Inferior parietal cortex (tissue), 1 donor: ENCODE results near the gene CPT1C.
"Not testable (repeated sequence)": the region's sequence is repeated elsewhere in the genome, so short reads cannot be mapped to it uniquely, and the experiment has no call there.

Experiments used
- DNase-seq: peaks from one replicate; pipeline ENCODE4 v3.0.0-alpha.2; 2016; ENCODE audit errors: extremely low spot score

The CPT1C gene

GRCh38 chr19:49704888-49705642, 14.1 kb downstream of the CPT1C start:
- no peak for DNase-seq

GRCh38 chr19:49705919-49706318, 15.0 kb downstream of the CPT1C start:
- DNase-seq, result no peak

- DNase-seq, result no peak
These were observed 19.5 kb downstream of the CPT1C start for GRCh38 chr19:49710372-49710951.

- peak; percentile 27 for DNase-seq
These were observed 21.5 kb downstream of the CPT1C start for GRCh38 chr19:49712397-49712859.

DNA sequence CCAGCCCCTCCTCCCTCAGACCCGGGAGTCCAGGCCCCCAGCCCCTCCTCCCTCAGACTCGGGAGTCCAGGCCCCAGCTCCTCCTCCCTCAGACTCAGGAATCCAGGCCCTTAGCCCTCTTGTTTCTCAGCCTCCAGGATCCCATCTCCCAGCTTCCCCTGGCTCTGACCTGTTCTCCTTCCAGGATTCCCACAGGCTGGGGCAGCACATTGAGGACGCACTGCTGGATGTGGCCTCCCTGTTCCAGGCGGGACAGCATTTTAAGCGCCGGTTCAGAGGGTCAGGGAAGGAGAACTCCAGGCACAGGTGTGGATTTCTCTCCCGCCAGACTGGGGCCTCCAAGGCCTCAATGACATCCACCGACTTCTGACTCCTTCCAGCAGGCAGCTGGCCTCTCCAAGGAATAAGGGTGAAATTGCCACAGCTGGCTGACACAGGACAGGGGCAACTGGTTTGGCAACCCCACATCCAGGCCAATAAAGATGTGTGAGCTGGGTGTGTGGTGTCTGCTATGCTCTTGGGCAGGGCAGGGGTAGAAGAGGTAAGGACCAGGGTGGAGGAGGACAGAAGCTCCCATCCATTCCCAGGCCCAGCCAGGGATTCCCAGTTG, 22.4 kb downstream of the CPT1C start:
- DNase-seq, result no peak

- DNase-seq, result no peak
These were observed 25.2 kb downstream of the CPT1C start for GRCh38 chr19:49716154-49716553.

DNA sequence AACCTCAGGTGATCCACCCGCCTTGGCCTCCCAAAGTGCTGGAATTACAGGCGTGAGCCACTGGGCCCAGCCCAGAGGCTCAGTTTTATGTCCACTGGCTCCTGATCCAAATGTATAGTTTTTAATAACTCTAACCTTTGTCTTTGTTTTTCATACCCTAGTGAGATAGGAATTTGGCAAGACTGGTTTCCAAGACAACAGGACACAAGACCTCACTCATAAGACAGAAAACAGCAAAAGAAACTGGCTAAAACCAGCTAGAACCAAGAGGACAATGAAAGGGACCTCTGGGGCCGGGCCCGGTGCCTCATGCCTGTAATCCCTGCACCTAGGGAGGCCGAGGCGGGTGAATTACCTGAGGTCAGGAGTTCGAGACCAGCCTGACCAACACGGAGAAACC, 27.6 kb downstream of the CPT1C start:
- no peak for DNase-seq

DNA sequence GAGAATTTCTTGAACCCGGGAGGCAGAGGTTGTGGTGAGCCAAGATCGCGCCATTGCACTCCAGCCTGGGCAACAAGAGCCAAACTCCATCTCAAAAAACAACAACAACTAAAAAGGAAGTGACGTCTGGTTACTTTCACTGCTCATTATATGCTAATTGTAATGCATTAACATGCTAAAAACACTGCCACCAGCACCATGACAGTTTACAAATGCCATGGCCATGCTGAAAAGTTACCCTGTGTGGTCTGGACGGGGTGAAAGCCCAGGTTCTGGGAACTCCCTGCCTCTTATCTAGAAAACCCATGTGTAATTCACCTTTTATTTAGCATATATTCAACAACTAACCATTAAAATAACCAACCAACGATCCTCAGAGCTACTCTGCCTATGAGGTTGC, 28.1 kb downstream of the CPT1C start:
- DNase-seq, result no peak

DNA sequence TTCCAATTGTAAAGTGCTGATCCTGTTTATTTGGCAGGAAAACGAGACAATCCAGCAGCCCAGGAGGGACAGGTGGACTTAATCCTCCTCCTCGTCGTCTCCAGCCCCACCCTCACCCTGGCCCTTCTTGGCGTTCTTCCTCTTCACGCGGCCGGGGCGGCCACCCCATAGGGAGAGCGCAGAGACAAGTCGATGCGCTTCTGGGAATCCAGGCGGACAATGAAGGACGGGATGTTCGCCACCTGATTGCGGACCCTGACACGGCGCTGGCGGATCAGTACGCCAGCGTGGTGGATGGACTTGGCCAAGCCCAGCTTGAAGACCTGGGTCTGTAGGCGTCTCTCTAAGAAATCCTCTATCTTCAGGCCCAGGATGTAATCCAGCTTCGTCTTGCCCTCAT, 28.5 kb downstream of the CPT1C start:
- not testable (repeated sequence) for DNase-seq

DNA sequence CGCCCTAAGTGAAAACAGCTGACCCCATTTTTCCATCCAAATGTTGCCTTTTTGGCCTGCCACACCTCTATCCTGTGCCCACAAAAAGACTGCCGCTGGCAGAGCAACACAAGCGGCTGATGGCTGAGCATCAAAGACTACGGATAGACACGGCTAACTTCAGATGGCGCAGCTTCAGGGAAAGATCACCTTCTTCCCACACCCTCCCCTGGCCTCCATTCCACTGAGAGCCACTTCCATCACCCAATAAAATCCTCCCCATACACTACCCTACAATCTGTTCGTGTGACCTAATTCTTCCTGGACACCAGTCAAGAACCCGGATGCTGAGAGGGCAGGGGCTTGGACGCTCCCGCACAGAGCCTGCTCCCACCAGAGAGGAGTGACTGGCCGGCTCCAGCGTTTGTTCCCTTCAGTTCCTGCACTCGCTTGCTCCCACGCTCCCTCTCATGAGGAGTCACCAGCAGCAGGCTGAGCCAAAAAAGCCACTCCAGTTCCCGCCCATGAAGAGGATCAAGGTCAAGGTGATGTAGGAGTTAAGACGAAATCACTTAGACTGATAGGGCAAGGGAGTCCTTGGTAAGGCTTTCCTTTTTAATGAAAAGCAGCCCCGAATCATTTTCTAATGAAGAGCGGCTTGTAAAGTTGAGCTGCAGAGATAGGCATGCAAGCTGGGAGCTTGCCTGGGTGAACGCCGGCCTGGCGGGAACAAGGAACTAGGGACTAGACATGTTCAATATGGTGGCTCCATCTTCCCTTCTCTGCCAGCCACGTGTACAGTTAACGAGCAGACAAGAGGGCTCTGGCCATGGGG, 36.5 kb downstream of the CPT1C start:
- no peak for DNase-seq

- no peak for DNase-seq
These were observed 39.2 kb downstream of the CPT1C start for GRCh38 chr19:49730166-49730565.

DNA sequence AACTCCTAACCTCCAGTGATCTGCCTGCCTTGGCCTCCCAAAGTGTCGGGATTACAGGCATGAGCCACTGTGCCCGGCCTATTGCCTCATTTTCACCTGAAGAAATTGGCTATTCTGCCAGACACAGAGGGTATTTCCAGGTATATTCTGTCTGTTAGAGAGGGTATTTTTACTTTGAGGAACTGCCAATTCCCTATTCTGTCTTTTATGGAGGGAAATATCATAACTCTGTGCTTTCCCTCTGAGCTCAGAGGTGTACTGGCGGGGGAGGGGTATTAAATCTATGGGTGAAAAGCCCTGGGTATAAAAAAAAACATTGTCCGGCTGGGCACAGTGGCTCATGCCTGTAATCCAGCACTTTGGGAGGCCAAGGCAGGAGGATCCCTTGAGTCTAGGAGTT, 47.4 kb downstream of the CPT1C start:
- no peak for DNase-seq

GRCh38 chr19:49739098-49739497, 48.2 kb downstream of the CPT1C start:
- DNase-seq, result no peak

GRCh38 chr19:49739933-49740332, 49.0 kb downstream of the CPT1C start:
- DNase-seq, result no peak

GRCh38 chr19:49741210-49741844, 50.4 kb downstream of the CPT1C start:
- no peak for DNase-seq

DNA sequence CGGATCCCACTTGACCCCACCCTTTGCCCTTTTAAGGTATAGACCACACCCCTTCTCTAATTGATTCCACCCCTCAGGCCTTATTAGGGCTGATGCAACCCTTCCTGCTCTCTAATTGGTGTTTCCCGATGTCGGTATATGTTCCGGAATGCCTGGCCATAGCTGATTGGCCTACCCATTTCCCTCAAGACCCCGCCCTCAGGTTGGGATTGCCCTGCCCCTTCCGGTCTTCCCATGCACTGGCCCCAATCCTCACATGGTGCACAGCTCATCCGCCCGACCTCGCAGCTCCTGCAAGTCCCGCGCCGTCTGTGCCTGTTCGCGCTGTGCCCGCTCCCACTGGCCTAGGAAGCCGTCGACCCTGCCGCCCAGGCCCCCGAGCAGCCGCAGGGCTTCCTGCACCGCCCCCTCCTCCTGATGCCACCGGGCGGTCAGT, 54.0 kb downstream of the CPT1C start:
- DNase-seq, result no peak

DNA sequence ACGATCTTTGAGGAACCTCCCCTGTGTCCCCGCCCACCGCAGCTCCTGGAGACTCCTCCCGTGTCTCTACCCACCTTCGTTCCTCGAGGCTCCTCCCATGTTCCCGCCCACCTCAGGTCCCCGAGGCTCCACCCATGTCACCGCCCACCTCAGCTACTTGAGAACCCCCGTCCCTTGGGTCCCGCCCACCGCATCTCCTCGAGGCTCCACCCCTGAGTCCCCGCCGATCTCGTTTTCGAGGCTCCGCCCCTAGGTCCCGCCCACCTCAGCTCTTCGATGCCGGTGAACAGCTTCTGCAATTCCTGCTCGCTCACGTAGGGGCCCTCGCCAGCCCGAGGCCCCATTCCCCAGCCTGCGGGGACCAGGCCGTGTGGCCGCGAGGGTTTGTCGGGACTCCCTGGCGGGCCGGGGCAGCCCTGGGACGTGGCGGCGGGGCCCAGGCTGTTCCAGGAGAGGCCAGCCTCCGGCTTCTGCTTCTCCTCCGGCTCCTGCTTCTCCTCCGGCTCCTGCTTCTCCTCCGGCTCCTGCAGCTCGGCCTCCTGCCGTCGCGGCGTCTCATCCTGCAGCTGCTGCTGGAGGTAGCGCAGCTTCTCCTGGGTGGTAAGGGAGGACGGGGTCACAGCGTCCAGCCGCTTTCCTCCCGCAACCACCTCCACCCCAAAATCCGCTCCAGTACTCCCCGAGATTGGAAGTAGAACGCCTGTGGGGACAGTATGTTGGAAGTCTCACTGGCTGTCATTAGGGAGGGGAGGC, 55.5 kb downstream of the CPT1C start:
- no peak for DNase-seq

- DNase-seq, result no peak
These were observed 58.3 kb downstream of the CPT1C start for GRCh38 chr19:49749055-49749716.

DNA sequence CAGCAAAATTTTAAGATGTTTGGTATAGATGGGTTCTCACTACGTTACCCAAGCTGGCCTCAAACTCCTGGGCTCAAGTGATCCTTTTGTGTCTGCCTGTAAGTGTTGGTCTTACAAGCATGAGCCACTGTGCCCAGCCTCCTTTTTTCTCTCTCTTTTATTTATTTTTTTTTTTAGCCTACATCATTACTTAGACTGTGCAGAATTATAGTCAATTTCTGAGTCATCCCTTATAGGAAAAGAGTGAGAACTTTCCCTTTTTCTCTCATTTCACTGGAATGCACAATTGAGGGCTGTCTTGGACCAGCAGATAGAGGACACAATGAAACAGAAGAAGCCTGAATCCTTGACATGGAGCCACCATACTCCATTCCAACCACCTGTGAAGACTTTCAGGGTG, 58.9 kb downstream of the CPT1C start:
- no peak for DNase-seq

- no peak for DNase-seq
These were observed 61.8 kb downstream of the CPT1C start for GRCh38 chr19:49752701-49753100.
